Suppressor macrophage (primary cell): Measurements from ENCODE around the gene TARP.
"Not testable (repeated sequence)": the region's sequence is repeated elsewhere in the genome, so short reads cannot be mapped to it uniquely, and the experiment has no call there.

Experiments
- DNase-seq, 4 experiments: peaks; one replicate each; pipeline ENCODE4 v3.0.0-alpha.2; 2020 to 2022

Gene TARP

GRCh38 chr7:38261601-38262000, 11.8 kb downstream of the TARP start:
- DNase-seq: not testable (repeated sequence)

DNA sequence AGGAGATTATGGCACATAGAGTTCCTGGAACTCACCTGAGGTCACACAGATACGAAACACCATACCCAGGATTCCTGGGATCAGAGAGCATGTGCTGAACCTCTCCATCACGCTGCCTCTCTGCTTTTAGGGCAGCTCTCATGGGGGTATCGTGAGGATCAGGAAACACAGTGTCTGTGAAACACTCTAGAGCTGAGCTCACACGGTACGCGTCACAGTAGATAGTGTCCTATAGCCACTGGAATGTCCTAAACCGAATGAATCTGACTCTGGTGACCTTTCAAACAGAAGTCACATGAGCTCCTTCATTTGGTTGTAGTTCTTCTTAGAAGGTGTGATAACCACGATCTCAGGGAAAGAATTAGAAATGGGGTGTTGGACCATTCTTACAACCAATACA, 14.3 kb downstream of the TARP start:
- not testable (repeated sequence) for DNase-seq

GRCh38 chr7:38257350-38257677, 16.1 kb downstream of the TARP start:
- DNase-seq: no peak

- peak in 2 of 4 experiments; percentile 22 to 38 for DNase-seq
These were observed 23.6 kb downstream of the TARP start for GRCh38 chr7:38249849-38250248.

DNA sequence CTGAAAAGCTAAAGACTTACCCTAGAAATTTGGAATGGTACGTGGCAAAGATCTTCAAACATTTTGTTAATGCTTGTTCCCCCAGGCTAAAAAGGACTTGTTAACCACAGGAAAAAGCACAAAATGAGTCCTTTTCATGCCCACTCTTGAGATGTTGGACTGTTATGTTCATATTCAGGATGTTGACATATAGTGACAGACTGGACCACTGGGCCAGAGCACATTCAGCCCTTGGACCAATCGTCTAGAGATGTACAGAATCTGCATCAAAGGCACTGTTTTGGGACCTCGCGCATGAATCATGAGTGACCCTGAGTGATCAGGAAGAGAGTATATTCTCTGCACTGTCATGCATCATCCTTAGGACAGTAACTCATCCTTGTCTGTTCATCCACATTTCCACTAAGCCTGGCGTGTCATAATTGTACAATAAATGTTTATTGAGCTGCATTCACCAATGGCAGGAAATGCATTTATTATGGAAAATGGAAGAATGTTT, 25.3 kb downstream of the TARP start:
- no peak for DNase-seq

DNA sequence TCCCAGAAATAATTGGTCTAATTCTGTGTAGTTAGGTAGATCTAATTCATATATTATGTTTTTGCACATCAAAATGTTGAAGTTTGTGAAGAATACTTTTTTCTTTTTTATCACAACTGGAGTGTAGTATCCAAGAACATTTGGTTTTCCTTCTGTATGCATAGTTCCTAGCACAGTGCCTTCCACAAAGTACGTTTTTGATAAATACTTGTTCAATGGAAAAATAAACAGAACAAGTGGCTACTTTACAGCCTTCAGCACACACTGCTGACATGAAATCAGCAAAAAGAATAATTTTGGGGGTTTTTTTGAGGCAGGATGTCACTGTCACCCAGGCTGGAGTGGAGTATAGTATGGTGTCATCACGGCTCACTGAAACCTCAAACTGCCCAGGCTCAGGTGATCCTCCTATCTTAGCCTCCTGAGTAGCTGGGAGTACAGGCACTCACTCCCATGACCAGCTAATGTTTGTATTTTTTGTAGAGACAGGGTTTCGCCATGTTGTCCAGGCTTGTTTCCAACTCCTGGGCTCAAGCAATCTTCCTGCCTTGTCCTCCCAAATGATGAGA, 27.9 kb downstream of the TARP start:
- DNase-seq: no peak

GRCh38 chr7:38244516-38244915, 28.9 kb downstream of the TARP start:
- DNase-seq: no peak

GRCh38 chr7:38243345-38243744, 30.1 kb downstream of the TARP start:
- DNase-seq: peak in 3 of 4 experiments; percentile 15 to 75 (median 70)

GRCh38 chr7:38242814-38243213, 30.6 kb downstream of the TARP start:
- no peak for DNase-seq

GRCh38 chr7:38241071-38241470, 32.4 kb downstream of the TARP start:
- no peak for DNase-seq

DNA sequence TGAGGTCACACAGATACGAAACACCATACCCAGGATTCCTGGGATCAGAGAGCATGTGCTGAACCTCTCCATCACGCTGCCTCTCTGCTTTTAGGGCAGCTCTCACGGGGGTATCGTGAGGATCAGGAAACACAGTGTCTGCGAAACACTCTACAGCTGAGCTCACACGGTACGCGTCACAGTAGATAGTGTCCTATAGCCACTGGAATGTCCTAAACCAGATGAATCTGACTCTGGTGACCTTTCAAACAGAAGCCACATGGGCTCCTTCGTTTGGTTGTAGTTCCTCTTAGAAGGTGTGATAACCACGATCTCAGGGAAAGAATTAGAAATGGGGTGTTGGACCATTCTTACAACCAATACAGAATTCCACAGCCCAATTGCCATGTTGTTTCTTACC, 34.3 kb downstream of the TARP start:
- not testable (repeated sequence) for DNase-seq

DNA sequence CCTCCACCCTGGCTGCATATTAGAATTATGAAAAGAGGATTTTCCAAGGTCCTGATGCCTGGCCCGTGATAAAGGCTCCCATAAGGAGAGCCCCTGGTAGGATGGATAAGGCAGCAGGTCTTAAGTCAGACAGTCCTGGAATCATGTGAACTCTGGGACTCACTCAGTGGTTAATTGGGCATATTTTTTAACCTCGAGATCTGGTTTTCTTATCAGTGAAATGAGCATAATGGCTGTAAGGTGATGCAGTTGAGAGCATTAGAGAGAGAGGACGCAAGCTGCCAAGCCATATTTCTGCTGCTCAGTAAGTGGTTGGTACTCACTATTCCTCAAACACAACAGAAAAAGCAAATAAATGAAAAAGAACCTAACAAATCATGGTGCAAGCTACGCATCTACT, 37.8 kb downstream of the TARP start:
- DNase-seq: no peak

GRCh38 chr7:38234759-38235158, 38.7 kb downstream of the TARP start:
- not testable (repeated sequence) for DNase-seq

- DNase-seq: peak; percentile 46 to 74 (median 56)
These were observed 40.7 kb downstream of the TARP start for GRCh38 chr7:38232502-38233366.

DNA sequence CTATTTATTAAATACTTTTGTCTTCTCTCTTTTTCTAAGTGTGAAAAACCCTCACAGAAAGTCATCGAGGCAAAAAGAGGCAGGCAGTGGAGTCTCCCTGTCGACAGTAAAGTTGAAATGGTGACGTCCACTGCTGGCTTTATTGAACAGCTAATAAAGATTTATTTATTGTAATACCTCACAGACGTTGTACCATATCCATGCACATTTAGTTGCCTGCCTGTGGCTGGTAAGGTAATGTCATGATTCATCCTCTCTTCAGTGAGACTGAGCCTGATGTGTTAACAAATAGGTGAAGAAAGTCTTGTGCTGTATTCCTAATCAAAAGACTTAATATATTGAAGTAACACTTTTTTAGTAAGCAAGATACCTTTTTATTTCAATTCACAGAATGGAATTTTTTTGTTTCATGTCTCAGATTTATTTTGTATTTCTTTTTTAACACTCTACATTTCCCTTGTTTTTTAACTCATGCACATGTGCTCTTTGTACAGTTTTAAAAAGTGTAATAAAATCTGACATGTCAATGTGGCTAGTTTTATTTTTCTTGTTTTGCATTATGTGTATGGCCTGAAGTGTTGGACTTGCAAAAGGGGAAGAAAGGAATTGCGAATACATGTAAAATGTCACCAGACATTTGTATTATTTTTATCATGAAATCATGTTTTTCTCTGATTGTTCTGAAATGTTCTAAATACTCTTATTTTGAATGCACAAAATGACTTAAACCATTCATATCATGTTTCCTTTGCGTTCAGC, 43.4 kb downstream of the TARP start:
- no peak for DNase-seq

- DNase-seq: no peak
These were observed 44.0 kb downstream of the TARP start for GRCh38 chr7:38229386-38229785.

GRCh38 chr7:38224392-38224791, 49.0 kb downstream of the TARP start:
- no peak for DNase-seq

DNA sequence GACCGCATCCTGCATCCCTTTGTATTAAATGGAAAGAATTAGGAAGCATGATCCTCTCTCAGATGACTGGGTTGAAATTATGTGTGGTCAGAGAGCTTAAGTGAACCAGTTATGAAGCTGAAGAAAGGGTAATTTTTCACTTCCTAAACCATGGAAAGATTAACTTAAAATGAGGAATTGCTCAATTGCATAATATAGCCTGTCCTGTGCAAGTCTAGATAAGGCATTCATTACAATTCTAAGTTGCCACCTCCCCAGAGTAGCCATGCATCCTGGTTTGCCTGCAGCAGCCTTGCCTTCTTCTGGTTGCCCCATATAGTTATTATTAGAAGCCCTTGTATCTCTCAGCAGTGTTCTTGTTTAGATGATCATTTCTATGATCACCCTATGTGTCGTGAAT, 50.1 kb downstream of the TARP start:
- DNase-seq: peak in 3 of 4 experiments; percentile 31 to 65 (median 64)

DNA sequence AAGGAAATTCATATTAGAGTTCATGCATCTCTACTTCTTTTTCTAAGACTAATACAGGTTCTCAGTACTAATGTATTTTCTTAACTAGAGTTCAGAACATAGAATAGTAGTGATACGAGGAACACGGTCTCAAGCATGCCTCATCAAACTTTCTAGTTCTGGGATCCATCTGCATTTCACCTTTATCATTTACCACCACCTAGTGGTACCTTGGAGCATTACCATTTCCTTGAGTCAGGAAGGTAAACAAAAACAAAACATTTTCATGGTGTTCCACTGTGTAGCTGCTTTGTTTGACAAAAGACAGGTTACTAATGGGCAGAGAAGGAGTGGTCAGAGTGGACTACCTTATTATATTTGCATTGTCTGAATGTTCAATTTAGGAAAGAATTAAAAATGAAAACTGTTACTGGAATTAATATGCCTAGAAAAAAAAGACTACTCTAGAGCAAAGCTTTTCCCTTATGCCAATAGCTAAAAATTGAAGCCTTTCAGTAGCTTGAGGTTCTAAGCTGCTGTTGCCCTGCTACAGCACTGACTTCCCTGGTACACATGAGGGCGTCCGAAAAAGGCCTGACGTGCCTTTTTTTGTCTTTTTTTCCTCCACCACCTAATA, 50.8 kb downstream of the TARP start:
- DNase-seq: peak; percentile 33 to 62 (median 54)

GRCh38 chr7:38220452-38220851, 53.0 kb downstream of the TARP start:
- no peak for DNase-seq

DNA sequence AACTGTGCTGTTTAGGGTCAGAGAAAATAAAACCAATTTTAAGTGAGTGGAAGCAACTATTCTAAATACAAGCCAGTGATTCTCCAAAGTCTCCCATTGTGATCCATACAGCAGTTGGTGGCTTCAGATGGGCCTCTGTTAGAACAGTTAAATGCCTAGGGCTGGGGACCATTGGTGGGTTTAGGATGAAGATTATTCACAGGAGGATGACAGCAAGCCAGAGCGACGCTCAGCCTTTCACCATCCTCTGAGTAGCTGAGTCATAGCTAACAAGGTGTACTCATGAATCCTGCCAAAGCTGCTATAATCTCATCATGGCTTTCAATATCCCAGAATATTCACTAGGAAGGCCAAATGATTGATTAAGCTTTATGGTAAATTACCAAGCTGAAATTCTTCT, 55.8 kb downstream of the TARP start:
- no peak for DNase-seq

GRCh38 chr7:38215735-38216670, 57.4 kb downstream of the TARP start:
- DNase-seq: peak; percentile 91 to 95 (median 92)
